ENCODE measurements around the gene FAM227B. TPM values are rescaled to one million over a fixed set of nuclear protein-coding genes. Genes with fewer than 3 reads are reported as not detected.

Gene FAM227B
- total RNA-seq, 1 donor from 2014 or later: 8.0 TPM

DNA sequence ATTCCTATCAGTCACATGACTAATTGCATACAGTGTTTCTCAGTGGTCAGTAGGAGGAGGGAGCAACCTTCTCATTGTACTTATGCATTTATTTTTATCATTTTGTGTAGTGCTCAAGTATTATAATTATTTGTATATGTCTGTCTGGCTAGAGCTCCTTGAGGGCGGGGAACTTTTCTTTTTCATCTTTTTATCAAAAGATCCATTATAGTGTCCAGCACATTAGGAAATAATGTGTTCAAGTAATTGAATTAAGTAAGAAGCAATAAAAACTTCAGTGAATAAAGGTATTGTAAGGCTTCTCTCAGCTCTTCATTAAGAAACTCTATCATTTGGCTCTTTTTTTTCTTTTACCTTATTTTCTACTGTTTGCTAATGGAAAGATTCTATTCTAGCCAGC is 178.8 kb downstream of the FAM227B start:
- no peak overlapping the region for H3K4me3 Mint-ChIP-seq
- peaks cover 27% of the 10 kb centered on the region for H3K4me1 Mint-ChIP-seq
- no peak overlapping the region for H3K27ac Mint-ChIP-seq
- no peak for DNase-seq (ENCODE audit: low spot score in 2 of 2, unreplicated experiment in 2 of 2)
- H3K27me3 Mint-ChIP-seq (ENCODE audit: low read depth): no peaks in the 10 kb centered on the region
- TF ChIP-seq, protein P1, sequence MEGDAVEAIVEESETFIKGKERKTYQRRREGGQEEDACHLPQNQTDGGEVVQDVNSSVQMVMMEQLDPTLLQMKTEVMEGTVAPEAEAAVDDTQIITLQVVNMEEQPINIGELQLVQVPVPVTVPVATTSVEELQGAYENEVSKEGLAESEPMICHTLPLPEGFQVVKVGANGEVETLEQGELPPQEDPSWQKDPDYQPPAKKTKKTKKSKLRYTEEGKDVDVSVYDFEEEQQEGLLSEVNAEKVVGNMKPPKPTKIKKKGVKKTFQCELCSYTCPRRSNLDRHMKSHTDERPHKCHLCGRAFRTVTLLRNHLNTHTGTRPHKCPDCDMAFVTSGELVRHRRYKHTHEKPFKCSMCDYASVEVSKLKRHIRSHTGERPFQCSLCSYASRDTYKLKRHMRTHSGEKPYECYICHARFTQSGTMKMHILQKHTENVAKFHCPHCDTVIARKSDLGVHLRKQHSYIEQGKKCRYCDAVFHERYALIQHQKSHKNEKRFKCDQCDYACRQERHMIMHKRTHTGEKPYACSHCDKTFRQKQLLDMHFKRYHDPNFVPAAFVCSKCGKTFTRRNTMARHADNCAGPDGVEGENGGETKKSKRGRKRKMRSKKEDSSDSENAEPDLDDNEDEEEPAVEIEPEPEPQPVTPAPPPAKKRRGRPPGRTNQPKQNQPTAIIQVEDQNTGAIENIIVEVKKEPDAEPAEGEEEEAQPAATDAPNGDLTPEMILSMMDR (IDR thresholded peaks at IDR 0.05; ENCODE audit: unreplicated experiment): no peak
- H3K9me3 Mint-ChIP-seq: no peaks in the 10 kb centered on the region
- no peaks in the 10 kb centered on the region for H3K36me3 Mint-ChIP-seq

- peak overlapping the region; percentile 5 for H3K27ac Mint-ChIP-seq
- no peak overlapping the region for H3K4me3 Mint-ChIP-seq
- TF ChIP-seq, protein P1 (IDR thresholded peaks at IDR 0.05; ENCODE audit: unreplicated experiment): no peak
- H3K27me3 Mint-ChIP-seq (ENCODE audit: low read depth): no peaks in the 10 kb centered on the region
- DNase-seq (ENCODE audit: low spot score in 2 of 2, unreplicated experiment in 2 of 2): no peak
- H3K36me3 Mint-ChIP-seq: no peaks in the 10 kb centered on the region
- peaks cover 26% of the 10 kb centered on the region for H3K4me1 Mint-ChIP-seq
- no peaks in the 10 kb centered on the region for H3K9me3 Mint-ChIP-seq
These were observed 179.3 kb downstream of the FAM227B start for GRCh38 chr15:49441356-49441755.

GRCh38 chr15:49439678-49440395 is 180.8 kb downstream of the FAM227B start:
- Mint-ChIP-seq H3K36me3 (no peaks in the 10 kb centered on the region), H3K4me1 (peaks cover 35% of the 10 kb centered on the region), H3K27ac (no peak overlapping the region), H3K27me3 (ENCODE audit: low read depth) (no peaks in the 10 kb centered on the region), H3K9me3 (no peaks in the 10 kb centered on the region), H3K4me3 (no peak overlapping the region)
- no peak for DNase-seq (ENCODE audit: low spot score in 2 of 2, unreplicated experiment in 2 of 2)
- TF ChIP-seq, protein P1 (IDR thresholded peaks at IDR 0.05; ENCODE audit: unreplicated experiment): no peak

GRCh38 chr15:49438962-49439631 is 181.5 kb downstream of the FAM227B start:
- no peaks in the 10 kb centered on the region for H3K9me3 Mint-ChIP-seq
- H3K36me3 Mint-ChIP-seq: no peaks in the 10 kb centered on the region
- peaks cover 37% of the 10 kb centered on the region for H3K4me1 Mint-ChIP-seq
- no peaks in the 10 kb centered on the region for H3K27me3 Mint-ChIP-seq (ENCODE audit: low read depth)
- no peak for DNase-seq (ENCODE audit: low spot score in 2 of 2, unreplicated experiment in 2 of 2)
- H3K27ac Mint-ChIP-seq: peak overlapping the region; percentile 51
- H3K4me3 Mint-ChIP-seq: no peak overlapping the region
- TF ChIP-seq, protein P1 (IDR thresholded peaks at IDR 0.05; ENCODE audit: unreplicated experiment): no peak

DNA sequence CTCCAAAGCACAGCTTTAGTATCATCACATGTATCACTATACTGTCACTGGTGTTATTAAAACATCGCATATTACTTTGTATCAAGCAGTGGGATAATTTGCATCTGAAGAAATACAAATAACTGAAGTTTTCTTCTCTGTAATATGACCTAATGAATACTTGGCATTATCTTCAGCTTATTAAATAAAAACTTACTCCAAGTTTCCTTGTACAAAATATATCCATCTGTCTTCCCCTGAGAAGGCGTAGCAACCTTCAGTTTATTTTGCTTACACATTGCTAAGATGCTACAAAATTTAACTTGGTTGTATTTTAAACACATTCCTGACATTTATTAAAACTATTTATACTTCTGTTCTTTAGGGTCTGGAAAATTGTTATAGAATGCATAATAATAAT is 183.9 kb downstream of the FAM227B start:
- Mint-ChIP-seq H3K27me3 (ENCODE audit: low read depth) (no peaks in the 10 kb centered on the region), H3K4me1 (peaks cover 32% of the 10 kb centered on the region), H3K27ac (no peak overlapping the region), H3K36me3 (no peaks in the 10 kb centered on the region), H3K9me3 (no peaks in the 10 kb centered on the region), H3K4me3 (no peak overlapping the region)
- no peak for DNase-seq (ENCODE audit: low spot score in 2 of 2, unreplicated experiment in 2 of 2)
- TF ChIP-seq, protein P1 (IDR thresholded peaks at IDR 0.05; ENCODE audit: unreplicated experiment): no peak
